Spleen (tissue), 7 donors: ENCODE measurements around the gene ELOVL3.

Experiments used
- CTCF ChIP-seq, 11 experiments: fragments of 200-600 bp in 7 of 11; fragments of 450-650 bp in 4 of 11; sonication (generic) in 4 of 11; IDR thresholded peaks in 8 of 11; conservative IDR thresholded peaks in 3 of 11; 1 replicate in 7 of 11; 2 replicates in 4 of 11; pipeline versions ENCODE4 v1.4.0 to v1.8.0; 2016 to 2021; ENCODE audit warnings: antibody characterized with exemption in 11 of 11, inconsistent platforms in 4 of 11, mild to moderate bottlenecking in 1 of 11
- POLR2A ChIP-seq, 3 donors: fragments of 450-650 bp; IDR thresholded peaks; one replicate each; pipeline ENCODE4 v1.5.1; 2017; ENCODE audit warnings: antibody characterized with exemption in 3 of 3, mild to moderate bottlenecking in 1 of 3
- POLR2AphosphoS5 ChIP-seq, 3 donors: sonication (generic); formaldehyde crosslinking; IDR thresholded peaks; one replicate each; pipeline ENCODE4 v1.5.1; 2017; ENCODE audit warnings: antibody characterized with exemption in 3 of 3
- donor health status: DM: no; HTN: no; CAD: no; lungs with moderate emphysema.
- donor health status: DM: no; HTN: no; CAD: no.
- donor health status: DM: no; HTN: no; CAD: no.

- TF ChIP-seq POLR2A (IDR thresholded peaks at IDR 0.05) (no peak), CTCF (IDR thresholded peaks at IDR 0.05 in 8 of 11, conservative IDR thresholded peaks at IDR 0.05 in 3 of 11) (no peak), POLR2AphosphoS5 (IDR thresholded peaks at IDR 0.05) (no peak)
Observed at GRCh38 chr10:102230264-102230860, 4.3 kb downstream of the ELOVL3 start.
